HCT116 (cell line): ENCODE results near the gene CALN1. TPM values are rescaled to one million over a fixed set of nuclear protein-coding genes. Genes with fewer than 3 reads are reported as not detected.

Experiments used
- ATAC-seq: fragments of 200-7000 bp; cut with Tn5 transposase; 2 replicates; pipeline ENCODE4 v1.9.1; 2020; ENCODE audit warnings: mild to moderate bottlenecking, moderate library complexity
- BruUV-seq: library from RNA; stranded (reverse); fragments of 400-500 nt; replicated peaks from 2 replicates; lab custom pipeline; 2021; lab: Mats Ljungman, UMichigan
- CTCF ChIA-PET: fragments of 300-600 bp; sonication (Branson Sonifier 250); formaldehyde crosslinking; loops from one replicate; lab custom pipeline; 2021; ENCODE audit warnings: antibody characterized with exemption; lab: Charles Lee
- POLR2A ChIA-PET: fragments of 300-600, 350-600 bp; sonication (Branson Sonifier 250); formaldehyde crosslinking; loops from one replicate; lab custom pipeline; 2021; ENCODE audit warnings: antibody characterized with exemption; lab: Charles Lee
- RAD21 ChIA-PET, 2 experiments: fragments of 300-600 bp; sonication (Branson Sonifier 250); formaldehyde crosslinking; loops; one replicate each; lab custom pipeline; 2023; ENCODE audit warnings: low total read pairs in 2 of 2; ENCODE audit not compliant: uncharacterized antibody in 2 of 2, unreplicated experiment in 2 of 2, low non-redundant PET in 1 of 2; lab: Charles Lee
- DNase-seq: peaks from one replicate; pipeline ENCODE4 v3.0.0-alpha.2; 2010; ENCODE audit warnings: low read depth, low spot score
- H2AFZ ChIP-seq: fragments of 200-600 bp; shearing (Covaris generic), sonication (generic); 2 replicates; pipeline ENCODE4 v1.6.1; 2017; ENCODE audit warnings: low read depth, mixed run types, mixed read lengths, antibody characterized with exemption, low read length; ENCODE audit not compliant: poor library complexity, severe bottlenecking
- H3K27ac ChIP-seq: 2 replicates; pipeline ENCODE4 v1.5.1; 2012; ENCODE audit warnings: low read depth, low read length
- H3K27me3 ChIP-seq: fragments of 200-600 bp; sonication (generic); 2 replicates; pipeline ENCODE4 v1.6.1; 2016; ENCODE audit warnings: mixed run types, low read length, mixed read lengths; ENCODE audit not compliant: insufficient read depth
- H3K36me3 ChIP-seq, 2 experiments: fragments of 200-500 bp in 1 of 2; fragments of 200-600 bp in 1 of 2; sonication (Bioruptor generic) in 1 of 2; sonication (generic) in 1 of 2; 2 replicates each; pipeline versions ENCODE4 v1.5.1 to v1.6.1; 2014 to 2016; ENCODE audit warnings: low read length in 2 of 2, inconsistent platforms in 1 of 2, mixed read lengths in 1 of 2, mixed run types in 1 of 2; ENCODE audit not compliant: insufficient read depth in 2 of 2, control insufficient read depth in 1 of 2
- H3K4me1 ChIP-seq, 2 experiments: fragments of 200-600 bp in 1 of 2; sonication (generic) in 1 of 2; 2 replicates each; pipeline versions ENCODE4 v1.5.1 to v1.6.1; 2012 to 2017; ENCODE audit warnings: low read length in 2 of 2, inconsistent platforms in 1 of 2, mild to moderate bottlenecking in 1 of 2, mixed read lengths in 1 of 2, mixed run types in 1 of 2, moderate library complexity in 1 of 2; ENCODE audit not compliant: insufficient read depth in 2 of 2, control insufficient read depth in 1 of 2
- H3K4me2 ChIP-seq: fragments of 200-600 bp; sonication (generic); 2 replicates; pipeline ENCODE4 v1.6.1; 2017; ENCODE audit warnings: mixed run types, low read length, mixed read lengths
- H3K4me3 ChIP-seq, 2 experiments: fragments of 200-600 bp in 1 of 2; sonication (generic) in 1 of 2; replicated peaks in 1 of 2; 2 replicates each; pipeline ENCODE4 v1.5.1; 2011 to 2016; ENCODE audit warnings: low read length in 2 of 2, control low read depth in 1 of 2, low read depth in 1 of 2, mild to moderate bottlenecking in 1 of 2, mixed read lengths in 1 of 2, mixed run types in 1 of 2
- H3K79me2 ChIP-seq: fragments of 200-600 bp; sonication (generic); 2 replicates; pipeline ENCODE4 v1.6.1; 2017; ENCODE audit warnings: mild to moderate bottlenecking, mixed run types, low read length, moderate library complexity, mixed read lengths; ENCODE audit not compliant: insufficient read depth
- H3K9ac ChIP-seq: fragments of 200-600 bp; sonication (generic); 2 replicates; pipeline ENCODE4 v1.6.1; 2016; ENCODE audit warnings: low read length, mixed read lengths
- H3K9me2 ChIP-seq: fragments of 200-600 bp; sonication (generic), shearing (Covaris generic); 2 replicates; pipeline ENCODE4 v1.6.1; 2017; ENCODE audit warnings: mixed run types, mild to moderate bottlenecking, moderate library complexity; ENCODE audit not compliant: insufficient read depth
- H3K9me3 ChIP-seq, 2 experiments: fragments of 200-500 bp in 1 of 2; fragments of 200-600 bp in 1 of 2; sonication (Bioruptor generic) in 1 of 2; sonication (generic) in 1 of 2; 2 replicates each; pipeline ENCODE4 v1.6.1; 2014 to 2017; ENCODE audit warnings: low read length in 2 of 2, mixed read lengths in 2 of 2, inconsistent platforms in 1 of 2, low read depth in 1 of 2, mild to moderate bottlenecking in 1 of 2, mixed run types in 1 of 2, moderate library complexity in 1 of 2; ENCODE audit not compliant: control insufficient read depth in 1 of 2, insufficient read depth in 1 of 2
- H4K20me1 ChIP-seq: fragments of 200-600 bp; sonication (generic), shearing (Covaris generic); 2 replicates; pipeline ENCODE4 v1.6.1; 2017; ENCODE audit warnings: mixed run types, mild to moderate bottlenecking, moderate library complexity; ENCODE audit not compliant: insufficient read depth
- ATF3 ChIP-seq: IDR thresholded peaks from 2 replicates; pipeline ENCODE4 v1.6.1; 2012
- CEBPB ChIP-seq: IDR thresholded peaks from 2 replicates; pipeline ENCODE4 v1.6.1; 2012; ENCODE audit warnings: low read depth
- CTCF ChIP-seq, 3 experiments: fragments of 200-600 bp in 1 of 3; sonication (generic) in 1 of 3; IDR thresholded peaks in 2 of 3; conservative IDR thresholded peaks in 1 of 3; 2 replicates each; pipeline ENCODE4 v1.5.1; 2012 to 2017; ENCODE audit warnings: low read depth in 2 of 3, low read length in 2 of 3, antibody characterized with exemption in 1 of 3, borderline replicate concordance in 1 of 3, control low read depth in 1 of 3, mild to moderate bottlenecking in 1 of 3, mixed read lengths in 1 of 3, mixed run types in 1 of 3, moderate library complexity in 1 of 3; ENCODE audit not compliant: insufficient read depth in 1 of 3
- EGR1 ChIP-seq: IDR thresholded peaks from 2 replicates; pipeline ENCODE4 v1.6.1; 2012; ENCODE audit warnings: low read depth
- ELF1 ChIP-seq: IDR thresholded peaks from 2 replicates; pipeline ENCODE4 v1.6.1; 2012; ENCODE audit warnings: low read depth, borderline replicate concordance
- EZH2 ChIP-seq: fragments of 200-600 bp; sonication (generic); IDR thresholded peaks from 2 replicates; pipeline ENCODE4 v1.6.1; 2017; ENCODE audit warnings: antibody characterized with exemption, mixed run types
- EZH2phosphoT487 ChIP-seq: fragments of 200-600 bp; IDR thresholded peaks from 2 replicates; pipeline ENCODE4 v1.6.1; 2018; ENCODE audit warnings: antibody characterized with exemption, borderline replicate concordance
- FOSL1 ChIP-seq: IDR thresholded peaks from 2 replicates; pipeline ENCODE4 v1.6.1; 2012; ENCODE audit warnings: low read depth
- JUND ChIP-seq: IDR thresholded peaks from 2 replicates; pipeline ENCODE4 v1.6.1; 2012
- MAX ChIP-seq: IDR thresholded peaks from 2 replicates; pipeline ENCODE4 v1.6.1; 2012
- POLR2A ChIP-seq: IDR thresholded peaks from 2 replicates; pipeline ENCODE4 v1.7.0; 2011; ENCODE audit warnings: borderline replicate concordance; ENCODE audit not compliant: insufficient read depth, insufficient read length; ENCODE audit errors: extremely low read depth
- POLR2AphosphoS5 ChIP-seq: IDR thresholded peaks from 2 replicates; pipeline ENCODE4 v1.6.1; 2011; ENCODE audit warnings: mild to moderate bottlenecking, low read depth, low read length, moderate library complexity
- REST ChIP-seq: IDR thresholded peaks from 2 replicates; pipeline ENCODE4 v1.6.1; 2012; ENCODE audit warnings: low read depth
- SIN3A ChIP-seq: IDR thresholded peaks from 2 replicates; pipeline ENCODE4 v1.6.1; 2012; ENCODE audit warnings: low read depth
- SP1 ChIP-seq: IDR thresholded peaks from 2 replicates; pipeline ENCODE4 v1.6.1; 2012; ENCODE audit warnings: low read depth
- TCF7L2 ChIP-seq: IDR thresholded peaks from 2 replicates; pipeline ENCODE4 v1.7.0; 2011; ENCODE audit warnings: borderline replicate concordance, inconsistent platforms; ENCODE audit not compliant: insufficient read depth, insufficient read length; ENCODE audit errors: extremely low read depth
- YY1 ChIP-seq: IDR thresholded peaks from 2 replicates; pipeline ENCODE4 v1.6.1; 2011; ENCODE audit warnings: low read length, low read depth, moderate library complexity, mild to moderate bottlenecking; ENCODE audit not compliant: insufficient replicate concordance; ENCODE audit errors: extremely low read depth
- ZFX ChIP-seq: fragments of 450-650 bp; IDR thresholded peaks from 2 replicates; pipeline ENCODE4 v1.6.1; 2017
- intact Hi-C: fragments of 100-400 bp; cut with micrococcal nuclease; formaldehyde crosslinking; loops from 2 replicates; pipeline ENCODE4 v1.10.0; 2022
- total RNA-seq: library from RNA; stranded (reverse); gene quantifications from one replicate; pipeline ENCODE4 v1.2.1, GENCODE V29; 2021; ENCODE audit not compliant: unreplicated experiment

CALN1 gene
- total RNA-seq, 1 experiment from 2014 or later = 0.17 TPM

- Histone ChIP-seq H3K9me3 (peaks cover 0 to 11% of the 10 kb centered on the region in 2 experiments; a peak in 2 of 4 replicates), H3K27ac (no peak overlapping the region), H3K27me3 (no peaks in the 10 kb centered on the region), H4K20me1 (no peaks in the 10 kb centered on the region), H3K36me3 (no peaks in the 10 kb centered on the region; a peak in 1 of 4 replicates), H3K4me1 (no peaks in the 10 kb centered on the region), H3K79me2 (no peaks in the 10 kb centered on the region), H3K9ac (no peak overlapping the region), H3K4me3 (no peak overlapping the region), H3K4me2 (no peak overlapping the region), H3K9me2 (no peaks in the 10 kb centered on the region), H2AFZ (no peak overlapping the region)
- CTCF ChIA-PET = no interaction called here
- intact Hi-C loops = no loop called here
- POLR2A ChIA-PET = no interaction called here
- no peak for DNase-seq
- no peak for ATAC-seq
- RAD21 ChIA-PET = no interaction called here
- TF ChIP-seq TCF7L2 (no peak), ZFX (no peak), MAX (no peak), EGR1 (no peak), SIN3A (no peak), FOSL1 (no peak), ELF1 (no peak), YY1 (no peak), CTCF (IDR thresholded peaks at IDR 0.05 in 2 of 3, conservative IDR thresholded peaks at IDR 0.05 in 1 of 3; ENCODE audit: borderline replicate concordance in 1 of 3, insufficient read depth in 1 of 3, low read depth in 2 of 3, low read length in 2 of 3) (no peak), REST (no peak), SP1 (no peak), POLR2AphosphoS5 (no peak), CEBPB (no peak), POLR2A (no peak), ATF3 (no peak), EZH2phosphoT487 (no peak), JUND (no peak), EZH2 (no peak)
- no TSS peak for BruUV-seq
Observed at GRCh38 chr7:72023926-72024325, 388.2 kb downstream of the CALN1 start.
